NT2/D1 (cell line): ENCODE results near the gene RASAL2.

Experiments
- DNase-seq: peaks from one replicate; pipeline ENCODE4 v3.0.0-alpha.2; 2011; ENCODE audit warnings: low read depth, low spot score
- H3K27me3 ChIP-seq: 2 replicates; pipeline ENCODE4 v1.6.0; 2011; ENCODE audit warnings: mild to moderate bottlenecking; ENCODE audit not compliant: insufficient read length, insufficient read depth
- H3K36me3 ChIP-seq: 2 replicates; pipeline ENCODE4 v1.6.1; 2011; ENCODE audit warnings: mild to moderate bottlenecking, low read length, mixed read lengths; ENCODE audit not compliant: insufficient read depth, insufficient read length
- H3K4me1 ChIP-seq: 2 replicates; pipeline ENCODE4 v1.5.1; 2011; ENCODE audit not compliant: insufficient read depth, insufficient read length
- H3K4me3 ChIP-seq: 2 replicates; pipeline ENCODE4 v1.5.1; 2011; ENCODE audit warnings: low read depth; ENCODE audit not compliant: insufficient read length
- H3K9ac ChIP-seq: 2 replicates; pipeline ENCODE4 v1.6.0; 2011; ENCODE audit warnings: low read depth; ENCODE audit not compliant: insufficient read length
- H3K9me3 ChIP-seq: 2 replicates; pipeline ENCODE4 v1.5.1; 2011; ENCODE audit warnings: mild to moderate bottlenecking, low read length; ENCODE audit not compliant: insufficient read depth
- SUZ12 ChIP-seq: IDR thresholded peaks from 2 replicates; pipeline ENCODE4 v1.6.1; 2011; ENCODE audit not compliant: insufficient read length, insufficient read depth; ENCODE audit errors: extremely low read depth
- YY1 ChIP-seq: IDR thresholded peaks from 2 replicates; pipeline ENCODE4 v1.6.1; 2011; ENCODE audit not compliant: insufficient read length, insufficient read depth
- ZNF274 ChIP-seq: IDR thresholded peaks from 2 replicates; pipeline ENCODE4 v1.6.1; 2011; ENCODE audit warnings: mild to moderate bottlenecking, low read depth, low read length

The RASAL2 gene

DNA sequence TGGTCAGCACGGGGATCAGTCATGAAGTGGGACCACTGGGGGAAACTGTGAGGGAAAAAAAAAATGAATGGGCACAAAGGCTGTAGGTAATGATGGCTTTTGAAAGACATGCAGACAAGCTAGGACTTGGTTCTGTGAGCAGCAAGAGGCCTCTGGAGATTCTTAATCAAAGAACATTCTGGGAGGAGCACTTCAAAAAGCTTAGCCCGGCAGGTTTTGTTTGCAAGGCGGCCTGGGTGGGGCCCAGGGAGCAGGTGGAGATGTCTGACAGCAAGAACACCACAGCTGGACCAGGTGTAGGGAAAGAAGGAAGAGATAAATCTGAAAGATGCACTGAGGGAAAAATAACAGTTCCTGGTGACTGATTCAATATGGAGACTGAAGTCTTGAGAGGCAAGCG lies 425.0 kb downstream of the RASAL2 start:
- Histone ChIP-seq H3K27me3 (no peaks in the 10 kb centered on the region), H3K36me3 (no peaks in the 10 kb centered on the region), H3K9ac (no peak overlapping the region), H3K4me3 (no peak overlapping the region), H3K9me3 (no peaks in the 10 kb centered on the region), H3K4me1 (no peaks in the 10 kb centered on the region)
- TF ChIP-seq YY1 (no peak), SUZ12 (no peak), ZNF274 (no peak)
- no peak for DNase-seq

DNA sequence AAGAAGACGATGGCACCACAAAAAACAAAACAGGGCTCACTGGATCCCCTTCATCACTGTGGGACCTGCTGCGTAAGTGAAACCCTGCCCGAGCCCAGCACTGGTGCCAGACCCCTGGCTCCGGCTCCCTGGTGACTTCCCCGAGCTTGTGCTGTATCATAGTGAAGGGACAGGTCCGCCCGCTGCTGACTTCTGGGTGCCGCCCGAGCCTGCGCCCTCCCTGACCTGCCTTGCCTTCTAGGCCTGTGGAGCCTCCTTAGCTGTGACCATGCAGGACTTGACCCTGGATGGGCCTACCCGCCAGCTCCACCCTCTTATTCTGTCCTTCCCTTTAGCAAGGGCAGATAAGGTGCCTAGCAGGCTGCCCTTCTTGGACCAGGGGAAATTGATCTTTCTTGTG lies 426.9 kb downstream of the RASAL2 start:
- no peaks in the 10 kb centered on the region for H3K4me1 ChIP-seq
- H3K27me3 ChIP-seq = no peaks in the 10 kb centered on the region
- H3K36me3 ChIP-seq = no peaks in the 10 kb centered on the region
- DNase-seq = no peak
- H3K9ac ChIP-seq = no peak overlapping the region
- no peak overlapping the region for H3K4me3 ChIP-seq
- no peaks in the 10 kb centered on the region for H3K9me3 ChIP-seq
- no peak for TF ChIP-seq SUZ12
- TF ChIP-seq YY1 = no peak
- no peak for TF ChIP-seq ZNF274

DNA sequence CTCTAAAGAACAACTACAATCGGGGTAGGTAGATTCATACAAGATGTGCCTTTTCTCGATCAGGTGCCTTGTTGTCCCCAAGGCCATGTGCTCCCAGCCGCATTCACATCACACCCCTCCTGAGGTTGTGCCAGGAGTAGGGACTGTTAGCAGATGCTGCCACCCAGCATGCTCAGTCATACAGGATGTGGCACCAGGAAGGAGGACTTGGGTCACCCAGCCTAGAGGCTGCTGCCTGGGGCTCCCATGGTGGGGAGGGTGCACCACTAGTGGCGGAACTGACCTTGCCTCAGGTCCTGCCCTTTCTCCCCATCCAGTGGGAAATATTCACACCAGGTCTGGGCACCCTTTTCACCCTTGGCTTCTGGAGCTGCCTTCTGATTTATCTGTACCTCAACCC lies 427.3 kb downstream of the RASAL2 start:
- no peak for DNase-seq
- no peaks in the 10 kb centered on the region for H3K36me3 ChIP-seq
- no peak overlapping the region for H3K4me3 ChIP-seq
- no peak overlapping the region for H3K9ac ChIP-seq
- TF ChIP-seq YY1 = no peak
- TF ChIP-seq ZNF274 = no peak
- TF ChIP-seq SUZ12 = no peak
- H3K27me3 ChIP-seq = no peaks in the 10 kb centered on the region
- no peaks in the 10 kb centered on the region for H3K4me1 ChIP-seq
- H3K9me3 ChIP-seq = no peaks in the 10 kb centered on the region

DNA sequence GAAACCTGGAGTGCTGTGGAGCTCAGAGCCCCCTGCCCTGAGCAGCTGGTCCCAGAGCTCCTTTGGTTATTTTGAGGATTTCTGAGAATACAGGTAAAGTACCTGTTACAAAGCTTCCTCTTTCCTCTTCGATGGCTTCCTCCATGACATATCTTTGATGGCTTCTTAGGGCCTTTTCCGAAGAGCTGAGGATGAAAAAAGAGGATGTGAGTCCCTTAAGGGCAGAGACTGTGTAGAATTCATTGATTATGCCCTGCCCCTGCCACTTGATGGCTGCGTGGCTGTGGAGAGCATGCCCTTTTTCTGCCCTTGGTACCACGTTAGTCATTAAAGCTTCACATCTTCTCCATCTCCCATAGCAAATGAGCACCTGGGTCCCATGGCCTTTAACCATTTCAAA lies 433.2 kb downstream of the RASAL2 start:
- H3K36me3 ChIP-seq = no peaks in the 10 kb centered on the region
- H3K4me3 ChIP-seq = no peak overlapping the region
- DNase-seq = no peak
- H3K27me3 ChIP-seq = no peaks in the 10 kb centered on the region
- H3K4me1 ChIP-seq = peaks cover 10% of the 10 kb centered on the region
- no peak for TF ChIP-seq ZNF274
- no peak for TF ChIP-seq YY1
- no peak for TF ChIP-seq SUZ12
- H3K9me3 ChIP-seq = no peaks in the 10 kb centered on the region
- no peak overlapping the region for H3K9ac ChIP-seq

DNA sequence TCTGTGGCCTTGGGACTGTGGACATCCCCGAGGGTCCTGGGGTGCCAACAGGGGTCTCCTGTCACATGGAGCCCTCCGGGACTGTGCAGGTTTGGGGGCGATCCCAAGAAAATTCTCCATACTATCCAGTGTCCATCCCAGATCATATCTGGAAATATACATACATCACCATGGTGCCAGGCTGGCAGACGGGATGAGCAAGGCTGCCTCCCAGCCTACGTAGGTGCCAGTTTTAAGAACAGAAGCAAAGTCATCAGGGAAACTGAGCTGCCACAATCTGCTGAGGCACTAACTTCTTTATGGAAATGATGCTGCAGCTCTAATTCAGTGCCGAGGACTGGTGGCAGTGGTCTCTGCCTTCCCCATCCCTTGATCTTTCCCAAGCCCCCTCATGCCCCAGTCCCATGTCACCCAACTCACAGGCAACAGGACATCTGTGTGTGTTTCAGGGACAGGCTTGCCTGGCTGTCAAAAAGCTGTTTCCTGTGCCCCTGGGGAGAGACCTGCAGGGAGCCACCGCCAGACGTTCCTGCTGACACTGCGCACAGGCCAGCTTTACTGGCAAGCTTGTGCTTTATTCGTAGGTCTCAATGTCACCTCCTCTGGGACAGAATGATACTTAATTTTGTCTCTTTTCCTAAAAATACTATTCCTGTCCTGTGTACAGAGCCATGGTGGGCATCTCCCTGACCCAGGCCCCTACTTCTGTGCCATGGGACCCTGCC lies 434.5 kb downstream of the RASAL2 start:
- H3K9me3 ChIP-seq = no peaks in the 10 kb centered on the region
- peaks cover 10% of the 10 kb centered on the region for H3K4me1 ChIP-seq
- TF ChIP-seq YY1 (no peak), SUZ12 (no peak), ZNF274 (no peak)
- H3K27me3 ChIP-seq = no peaks in the 10 kb centered on the region
- no peaks in the 10 kb centered on the region for H3K36me3 ChIP-seq
- no peak overlapping the region for H3K9ac ChIP-seq
- no peak overlapping the region for H3K4me3 ChIP-seq
- DNase-seq = no peak

DNA sequence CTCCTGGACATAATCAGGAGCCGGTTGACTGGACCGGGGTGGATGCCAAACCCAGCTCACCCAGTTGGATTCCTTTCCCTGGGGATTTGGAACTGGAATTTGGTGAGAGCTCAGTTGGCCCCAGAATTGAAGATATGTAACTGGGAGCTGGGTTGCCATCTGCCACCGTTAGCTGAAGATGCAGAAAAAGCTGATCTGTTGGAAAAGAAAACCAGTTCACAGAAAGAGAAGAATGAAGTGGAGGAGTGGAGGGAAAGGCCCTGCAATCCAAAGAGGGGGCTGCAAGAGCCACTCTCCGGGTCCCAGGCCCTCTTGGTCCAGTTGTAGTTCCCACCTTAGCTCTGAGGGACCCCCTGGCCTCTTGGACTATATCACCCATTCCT lies 435.0 kb downstream of the RASAL2 start:
- TF ChIP-seq YY1 = no peak
- TF ChIP-seq ZNF274 = no peak
- no peak for TF ChIP-seq SUZ12
- no peak overlapping the region for H3K9ac ChIP-seq
- H3K4me1 ChIP-seq = peaks cover 10% of the 10 kb centered on the region
- no peaks in the 10 kb centered on the region for H3K27me3 ChIP-seq
- no peaks in the 10 kb centered on the region for H3K9me3 ChIP-seq
- no peak for DNase-seq
- no peak overlapping the region for H3K4me3 ChIP-seq
- no peaks in the 10 kb centered on the region for H3K36me3 ChIP-seq

DNA sequence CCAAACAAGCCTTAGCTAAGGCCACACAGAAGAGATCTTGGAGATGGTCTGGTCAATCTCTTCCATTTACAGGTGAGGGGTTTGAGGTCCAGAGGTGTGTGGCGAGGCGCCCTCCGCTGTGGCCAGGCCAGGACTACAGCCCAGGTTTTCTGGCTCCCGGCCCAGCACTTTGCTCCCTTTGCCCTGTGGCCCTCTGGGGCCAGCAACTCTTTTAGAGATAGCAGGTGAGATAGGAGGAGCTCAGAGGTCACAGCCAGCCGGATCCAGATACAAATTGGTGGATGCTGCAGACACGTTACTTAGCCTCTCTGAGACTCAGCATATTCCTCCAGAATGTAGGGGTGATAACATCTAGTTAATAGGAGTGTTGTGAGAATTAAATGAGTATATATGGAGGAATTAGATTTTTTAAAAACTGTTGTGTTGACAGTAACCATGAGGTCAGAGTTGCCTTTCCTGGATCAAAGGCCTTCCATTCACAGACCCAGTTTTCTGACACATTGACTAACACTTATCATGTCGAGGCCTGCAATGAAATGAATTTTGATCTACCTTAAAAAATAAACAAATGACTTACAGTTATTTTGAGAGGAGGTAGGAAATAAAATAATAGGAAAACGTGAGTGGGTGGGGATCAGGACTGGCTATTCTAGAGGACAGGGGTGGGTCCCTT lies 435.6 kb downstream of the RASAL2 start:
- Histone ChIP-seq H3K36me3 (no peaks in the 10 kb centered on the region), H3K27me3 (no peaks in the 10 kb centered on the region), H3K9ac (no peak overlapping the region), H3K4me1 (peaks cover 10% of the 10 kb centered on the region), H3K9me3 (no peaks in the 10 kb centered on the region), H3K4me3 (no peak overlapping the region)
- DNase-seq = no peak
- TF ChIP-seq SUZ12 = no peak
- no peak for TF ChIP-seq YY1
- TF ChIP-seq ZNF274 = no peak
